ENCODE results near the gene GPHN.

Gene GPHN

DNA sequence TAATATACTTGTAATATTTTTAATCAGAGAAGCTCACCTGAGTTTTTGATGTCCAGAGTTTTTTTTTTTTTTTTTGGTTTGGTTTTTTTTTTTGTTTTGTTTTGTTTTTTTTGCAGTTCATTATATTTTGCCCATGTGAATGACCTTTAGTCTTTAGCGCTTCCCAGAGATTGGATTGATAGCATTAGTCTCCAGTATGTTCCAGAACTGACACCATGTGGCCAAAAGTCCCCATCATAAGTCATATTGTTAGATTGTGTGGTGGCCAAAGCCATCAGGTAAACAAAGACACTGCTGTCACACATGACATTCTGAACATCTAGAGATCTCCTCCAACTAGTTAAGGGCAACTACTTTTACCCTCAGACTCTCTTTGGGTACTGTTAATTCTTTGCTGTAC is 408.5 kb downstream of the GPHN start:
- in situ Hi-C loops (cut with MboI; ENCODE audit: low sequenced_read_pairs): no loop called here

DNA sequence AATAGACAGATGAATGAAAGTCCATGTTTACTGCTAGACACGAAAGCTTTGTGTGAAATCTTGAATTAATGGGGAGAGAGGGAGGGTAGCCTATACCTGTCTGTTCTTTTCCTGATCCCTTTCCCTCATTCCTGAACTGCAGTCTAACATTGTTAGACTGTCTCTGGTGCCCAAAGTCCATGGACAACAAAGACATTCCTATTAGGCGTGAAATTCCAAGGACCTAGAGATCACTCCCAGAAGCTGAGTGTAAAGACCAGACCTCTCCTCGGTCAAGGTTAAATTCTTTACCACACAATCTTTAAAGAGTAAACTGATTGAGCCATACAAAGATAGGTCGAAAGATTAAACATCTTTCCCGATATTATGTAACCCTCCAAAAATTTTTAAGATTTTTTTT is 410.6 kb downstream of the GPHN start:
- in situ Hi-C loops (cut with MboI; ENCODE audit: low sequenced_read_pairs): no loop called here

DNA sequence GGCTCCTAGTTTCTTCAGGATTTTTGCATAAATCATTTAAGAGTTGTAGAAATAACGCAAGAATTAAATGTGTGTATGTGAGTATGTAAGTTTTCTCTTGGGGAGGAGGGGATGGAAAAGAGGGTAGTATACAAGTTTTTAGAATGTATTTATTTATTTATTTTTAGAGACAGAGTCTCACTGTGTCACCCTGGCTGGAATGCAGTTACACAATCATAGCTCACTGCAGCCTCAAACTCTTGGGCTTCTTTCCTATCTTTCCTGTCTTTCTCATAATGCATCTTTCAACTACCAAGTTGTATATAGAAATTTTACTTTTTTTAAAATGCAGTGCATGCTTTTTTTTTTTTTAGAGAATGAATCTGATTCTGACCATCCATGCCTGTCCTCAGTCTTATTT is 412.2 kb downstream of the GPHN start:
- in situ Hi-C loops (cut with MboI; ENCODE audit: low sequenced_read_pairs): no loop called here

DNA sequence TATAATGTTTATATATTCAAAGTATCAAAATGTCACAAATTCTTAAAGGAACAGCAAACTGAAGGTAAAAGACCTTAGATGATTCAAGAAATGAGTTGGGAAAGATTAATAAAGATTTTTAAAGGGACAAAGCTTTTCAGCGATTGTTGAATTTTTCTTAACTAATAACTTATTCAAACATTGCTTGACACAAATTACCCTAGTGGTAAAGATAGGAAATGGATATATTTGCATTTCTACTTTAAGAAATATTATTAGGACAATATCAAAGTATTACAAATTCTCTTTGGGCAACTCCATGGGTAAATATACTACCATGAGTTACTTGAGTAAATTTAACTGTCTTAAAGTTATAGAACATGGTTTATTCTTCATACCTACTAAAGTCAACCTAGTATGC is 415.3 kb downstream of the GPHN start:
- in situ Hi-C loops (cut with MboI; ENCODE audit: low sequenced_read_pairs): no loop called here

DNA sequence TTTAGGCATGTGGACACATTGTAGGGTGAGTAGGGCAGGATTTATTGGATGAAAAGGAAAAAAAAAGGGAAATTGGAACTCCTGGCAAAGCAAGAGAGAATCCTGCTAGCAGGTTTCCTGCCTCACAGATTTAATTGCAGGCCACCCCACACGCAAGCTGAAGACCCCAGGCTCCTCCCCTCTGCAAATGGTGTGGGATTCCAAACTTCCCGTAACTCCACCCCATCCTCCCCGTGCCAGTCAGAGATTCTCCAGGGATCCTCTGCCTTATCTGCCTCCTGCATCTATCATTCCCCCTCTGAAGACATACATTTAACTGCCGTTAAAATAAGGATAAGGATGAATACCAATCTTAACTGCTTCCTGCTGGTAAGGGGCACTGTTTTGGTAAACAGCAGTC is 431.5 kb downstream of the GPHN start:
- in situ Hi-C loops (cut with MboI; ENCODE audit: low sequenced_read_pairs): no loop called here

DNA sequence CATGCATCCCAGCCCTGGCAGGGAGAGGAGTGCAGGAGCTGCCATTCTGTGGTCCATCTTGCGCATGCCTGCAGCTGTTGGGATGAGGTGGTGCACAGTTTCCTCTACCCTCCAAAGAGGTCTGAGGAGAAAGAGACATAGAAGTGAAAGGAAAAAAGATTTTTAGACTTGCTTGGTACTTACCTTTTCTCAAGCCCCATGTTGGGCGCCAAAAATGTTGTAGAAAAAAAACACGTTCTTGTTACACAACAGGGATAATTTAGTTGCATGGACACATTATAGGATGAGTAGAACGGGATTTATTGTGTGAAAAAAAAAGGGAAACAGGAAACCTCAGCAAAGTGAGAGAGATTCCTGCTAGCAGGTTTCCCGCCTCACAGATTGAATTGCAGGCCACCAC is 436.9 kb downstream of the GPHN start:
- in situ Hi-C loops (cut with MboI; ENCODE audit: low sequenced_read_pairs): no loop called here

DNA sequence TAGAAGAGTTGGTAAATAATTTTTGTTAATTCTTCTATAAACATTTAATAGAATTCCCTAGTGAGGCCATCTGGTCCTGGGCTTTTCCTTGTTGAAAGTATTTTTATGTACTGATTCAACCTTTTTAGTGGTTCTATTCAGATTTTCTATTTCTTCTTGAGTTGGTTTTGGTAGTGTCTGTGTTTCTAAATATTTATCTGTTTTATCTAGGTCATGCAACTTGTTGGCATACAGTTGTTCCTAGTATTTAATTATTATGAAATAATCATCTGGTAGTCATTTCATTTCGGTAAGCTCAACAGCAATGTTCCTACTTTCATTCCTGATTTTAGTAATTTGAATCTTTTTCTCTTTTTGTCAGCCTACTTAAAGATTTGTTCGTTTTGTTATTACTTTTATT is 447.2 kb downstream of the GPHN start:
- in situ Hi-C loops (cut with MboI; ENCODE audit: low sequenced_read_pairs): no loop called here

DNA sequence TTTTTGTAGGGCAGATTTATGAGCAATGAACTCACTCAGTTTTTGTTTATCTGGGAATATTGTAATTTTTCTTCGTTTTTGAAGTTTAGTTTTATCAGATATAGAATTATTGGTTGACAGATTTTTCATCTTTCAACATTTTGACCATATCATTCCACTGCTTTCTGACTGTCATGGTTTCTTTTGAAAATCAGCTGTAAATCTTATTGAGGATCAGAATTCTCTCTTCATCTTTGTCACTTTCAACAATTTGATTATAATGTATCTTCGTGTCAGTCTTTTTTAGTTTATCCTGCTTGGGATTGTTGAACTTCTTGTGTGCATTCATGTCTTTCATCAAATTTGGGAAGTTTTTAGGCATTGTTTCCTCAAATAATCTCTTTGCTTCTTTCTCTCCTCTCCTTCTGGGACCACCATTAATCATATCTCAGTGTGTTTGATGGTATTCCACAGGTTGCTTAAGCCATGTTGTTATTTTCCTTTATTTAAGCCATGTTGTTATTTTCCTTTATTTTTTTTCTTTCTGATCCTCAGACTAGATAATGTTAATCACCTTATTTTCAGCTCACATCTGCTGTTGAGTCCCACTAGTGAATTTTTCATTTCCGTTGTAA is 451.6 kb downstream of the GPHN start:
- in situ Hi-C loops (cut with MboI; ENCODE audit: low sequenced_read_pairs): no loop called here

DNA sequence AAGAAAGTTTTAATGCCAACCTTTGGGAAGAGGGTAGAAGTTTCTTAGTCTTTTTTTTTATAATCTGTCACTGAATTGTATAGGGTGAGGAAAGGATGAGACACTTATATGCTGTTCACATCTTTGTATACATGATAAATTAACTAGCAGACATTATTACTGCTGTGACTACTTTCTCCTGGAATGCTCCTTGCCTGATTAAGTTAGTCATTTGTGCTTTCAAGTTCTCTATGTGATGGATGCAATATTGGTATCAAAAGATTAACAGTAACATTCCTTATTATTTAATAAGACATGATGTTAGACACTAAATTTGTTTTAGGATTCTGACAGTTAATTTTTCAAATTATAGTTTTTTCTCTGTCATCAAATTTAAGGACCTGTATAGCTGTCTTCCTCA is 457.9 kb downstream of the GPHN start:
- in situ Hi-C loops (cut with MboI; ENCODE audit: low sequenced_read_pairs): no loop called here

DNA sequence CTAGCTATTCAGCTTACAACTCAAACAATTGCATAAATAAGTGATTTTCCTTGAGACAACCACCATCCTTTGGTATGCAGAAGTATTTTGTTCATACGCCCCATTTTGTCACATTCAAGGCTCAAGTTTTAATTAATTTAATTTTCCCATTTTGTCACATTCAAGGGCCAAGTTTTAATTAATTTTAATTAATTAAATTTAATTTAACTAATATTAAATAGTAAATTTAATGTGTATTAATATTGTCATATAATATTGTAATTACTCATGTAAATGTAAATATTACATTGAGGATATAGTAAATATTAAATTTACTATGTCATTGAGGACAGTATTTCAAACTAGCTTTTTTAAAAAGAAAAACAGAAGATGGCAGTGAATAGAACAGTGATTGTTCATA is 464.5 kb downstream of the GPHN start:
- in situ Hi-C loops (cut with MboI; ENCODE audit: low sequenced_read_pairs): no loop called here

DNA sequence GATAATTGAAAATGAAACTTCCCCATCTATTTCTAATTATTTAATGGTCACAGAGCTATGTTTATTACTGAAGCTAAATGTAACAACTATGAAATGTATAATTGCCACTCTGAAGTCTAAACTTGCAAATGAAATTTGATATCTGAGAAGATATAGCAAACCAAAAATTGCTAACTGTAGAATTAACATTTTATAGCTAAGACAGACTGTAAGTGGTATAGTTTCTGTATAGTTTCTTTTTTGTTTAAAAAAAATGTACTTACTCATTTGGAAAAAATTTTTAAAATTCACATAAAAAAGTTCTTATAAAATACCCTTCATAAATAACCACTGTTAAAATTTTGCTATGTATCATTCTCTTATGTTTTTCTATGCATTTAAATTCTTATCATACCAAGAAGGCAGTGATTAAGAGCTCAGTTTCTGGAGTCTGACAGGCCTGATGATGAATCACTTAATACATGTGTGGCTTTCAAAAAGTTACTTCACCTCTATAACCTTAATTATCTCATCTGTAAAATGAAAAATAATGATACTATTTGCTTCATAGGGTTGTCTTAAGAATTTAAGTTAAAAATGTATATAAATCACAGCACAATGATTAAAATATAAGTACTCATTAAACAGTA is 466.6 kb downstream of the GPHN start:
- in situ Hi-C loops (cut with MboI; ENCODE audit: low sequenced_read_pairs): no loop called here

DNA sequence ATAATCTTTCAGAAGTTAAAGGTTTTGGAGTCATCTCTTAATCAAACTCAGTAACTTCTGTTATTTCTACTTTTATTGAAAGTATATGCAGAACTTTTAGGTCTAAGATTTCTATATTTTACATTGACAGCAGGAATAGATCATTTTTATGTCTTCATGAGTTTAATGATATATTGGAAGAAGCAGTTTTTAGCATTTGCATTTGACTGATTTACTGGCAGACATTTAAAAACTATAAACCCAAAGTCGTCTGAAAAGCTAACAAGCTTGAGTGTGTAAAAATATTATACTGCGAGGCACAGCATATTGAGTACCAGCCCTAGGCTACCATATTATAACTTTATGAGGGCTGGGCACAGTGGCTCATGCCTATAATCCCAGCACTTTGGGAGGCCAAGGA is 467.3 kb downstream of the GPHN start:
- in situ Hi-C loops (cut with MboI; ENCODE audit: low sequenced_read_pairs): no loop called here

DNA sequence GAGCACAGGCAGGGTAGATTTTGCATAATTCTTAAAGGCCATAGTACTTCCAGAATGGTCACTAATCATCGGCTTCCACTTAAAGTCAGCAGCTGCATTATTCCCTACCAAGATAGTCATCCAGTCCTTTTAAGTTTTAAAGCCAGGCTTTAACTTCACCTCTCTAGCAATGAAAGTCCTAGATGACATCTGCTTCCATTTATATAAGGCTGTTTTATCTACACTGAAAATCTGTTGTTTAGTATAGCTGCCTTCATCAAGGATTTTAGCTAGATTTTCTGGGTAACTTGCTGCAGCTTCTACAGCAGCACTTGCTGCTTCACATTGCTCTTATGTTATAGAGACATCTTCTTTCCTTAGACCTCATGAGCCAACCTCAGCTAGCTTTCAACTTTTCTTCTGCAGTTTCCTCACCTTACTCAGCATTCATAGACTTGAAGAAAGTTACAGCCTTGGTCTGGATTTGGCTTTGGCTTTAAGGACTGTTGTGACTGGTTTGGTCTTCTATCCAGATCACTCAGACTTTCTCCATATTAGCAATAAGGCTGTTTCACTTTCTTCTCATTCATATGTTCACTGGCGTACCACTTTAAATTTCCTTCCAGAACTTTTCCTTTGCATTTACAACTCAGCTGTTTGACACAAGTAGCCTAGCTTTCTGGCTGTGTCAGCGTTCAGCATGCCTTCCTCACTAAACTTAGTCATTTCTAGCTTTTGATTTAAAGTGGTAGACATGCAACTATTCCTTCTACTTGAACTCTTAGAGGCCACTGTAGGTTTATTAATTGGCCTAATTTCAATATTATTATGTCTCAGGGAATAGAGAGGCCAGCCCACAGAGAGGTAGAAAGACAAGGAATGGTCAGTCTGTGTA is 471.4 kb downstream of the GPHN start:
- in situ Hi-C loops (cut with MboI; ENCODE audit: low sequenced_read_pairs): no loop called here

DNA sequence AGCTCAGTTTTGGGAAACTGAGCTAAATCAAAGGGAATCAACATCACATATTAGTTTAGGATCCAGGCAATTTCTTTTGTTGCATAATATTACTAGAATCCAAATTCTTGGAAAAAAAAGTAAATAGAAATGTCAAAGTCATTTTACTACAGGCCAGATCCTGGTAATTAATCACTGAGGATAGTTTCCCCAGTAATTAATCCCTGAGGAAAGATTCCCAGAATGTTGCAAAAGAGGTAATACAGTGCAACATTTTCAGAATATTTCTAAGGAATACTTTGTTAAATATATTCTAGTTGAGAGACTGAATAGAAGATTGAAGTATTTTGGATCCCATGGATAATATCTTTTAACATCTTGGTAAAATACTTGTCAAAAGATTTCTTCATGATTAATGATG is 474.3 kb downstream of the GPHN start:
- in situ Hi-C loops (cut with MboI; ENCODE audit: low sequenced_read_pairs): no loop called here

DNA sequence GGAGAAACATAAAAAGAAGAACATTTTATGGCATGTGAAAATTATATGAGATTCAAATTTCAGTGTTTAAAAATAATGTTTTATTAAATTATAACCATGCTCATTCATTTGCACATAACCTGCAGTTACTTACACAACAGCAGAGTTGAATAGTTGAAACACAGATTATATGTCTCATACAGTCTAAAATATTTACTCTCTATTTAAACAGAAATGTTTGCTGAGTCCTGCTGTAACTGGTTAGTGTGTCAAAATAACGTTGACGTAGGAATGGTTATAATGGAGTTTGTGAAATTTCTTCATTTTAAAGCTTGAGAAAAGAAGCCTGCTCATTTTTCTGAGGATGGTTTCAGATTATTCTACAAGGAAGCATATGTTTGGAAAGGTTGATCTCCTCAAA is 484.8 kb downstream of the GPHN start:
- in situ Hi-C loops (cut with MboI; ENCODE audit: low sequenced_read_pairs): no loop called here

DNA sequence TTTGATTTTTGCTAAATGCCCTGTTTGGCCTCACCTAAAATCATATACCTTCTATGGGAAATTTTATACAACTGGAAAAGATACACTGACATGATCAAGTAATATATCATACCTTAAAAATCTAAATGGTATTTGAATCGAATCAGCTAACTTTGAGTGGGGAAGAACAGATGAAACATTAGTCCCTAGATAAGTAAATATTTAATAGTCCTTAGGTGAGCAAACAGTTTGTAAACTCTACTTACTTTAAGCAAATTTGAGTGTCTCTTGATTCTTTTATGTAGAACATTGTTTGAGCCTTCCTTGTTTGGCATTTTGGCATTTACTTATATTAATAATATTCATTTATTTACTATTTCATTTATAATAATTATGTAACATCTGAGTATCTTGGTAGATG is 485.6 kb downstream of the GPHN start:
- in situ Hi-C loops (cut with MboI; ENCODE audit: low sequenced_read_pairs): no loop called here

DNA sequence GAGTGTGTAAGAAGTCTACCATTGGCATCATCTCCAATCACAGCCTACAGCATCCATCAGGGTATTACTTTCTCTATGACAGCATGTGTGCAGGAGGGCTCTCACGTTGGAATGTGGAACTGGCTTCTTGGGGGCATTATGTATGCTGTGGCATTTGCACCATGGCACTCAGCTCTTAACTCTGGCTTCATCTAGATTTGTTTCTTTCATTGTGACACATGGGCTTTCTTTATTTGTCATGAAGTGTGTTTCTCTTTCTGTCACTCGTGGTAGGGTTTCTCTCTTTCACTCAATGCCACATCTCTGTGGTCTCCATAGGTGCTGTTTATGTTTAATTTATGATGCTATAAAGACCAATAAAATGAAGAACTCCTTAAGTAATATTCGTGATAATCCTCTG is 490.1 kb downstream of the GPHN start:
- in situ Hi-C loops (cut with MboI; ENCODE audit: low sequenced_read_pairs): no loop called here

DNA sequence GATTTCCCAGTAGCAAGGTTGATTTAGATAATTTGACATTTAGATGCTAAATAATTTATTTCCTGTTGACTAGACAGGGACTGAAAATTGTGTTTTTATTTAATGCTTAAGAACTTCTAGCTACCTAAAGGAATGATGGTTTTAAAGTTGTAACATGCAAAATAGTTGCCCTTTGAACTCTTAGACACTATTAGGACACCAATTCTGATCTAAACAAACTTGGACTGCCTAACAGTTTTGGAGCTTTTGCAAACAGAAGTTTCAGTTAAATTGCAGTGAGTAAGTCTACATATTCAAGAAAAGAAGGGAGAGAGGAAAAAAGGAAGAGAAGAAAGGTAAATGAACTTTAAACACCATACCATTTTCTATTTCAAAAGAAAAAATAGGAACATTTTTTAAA is 492.0 kb downstream of the GPHN start:
- in situ Hi-C loops (cut with MboI; ENCODE audit: low sequenced_read_pairs): no loop called here

DNA sequence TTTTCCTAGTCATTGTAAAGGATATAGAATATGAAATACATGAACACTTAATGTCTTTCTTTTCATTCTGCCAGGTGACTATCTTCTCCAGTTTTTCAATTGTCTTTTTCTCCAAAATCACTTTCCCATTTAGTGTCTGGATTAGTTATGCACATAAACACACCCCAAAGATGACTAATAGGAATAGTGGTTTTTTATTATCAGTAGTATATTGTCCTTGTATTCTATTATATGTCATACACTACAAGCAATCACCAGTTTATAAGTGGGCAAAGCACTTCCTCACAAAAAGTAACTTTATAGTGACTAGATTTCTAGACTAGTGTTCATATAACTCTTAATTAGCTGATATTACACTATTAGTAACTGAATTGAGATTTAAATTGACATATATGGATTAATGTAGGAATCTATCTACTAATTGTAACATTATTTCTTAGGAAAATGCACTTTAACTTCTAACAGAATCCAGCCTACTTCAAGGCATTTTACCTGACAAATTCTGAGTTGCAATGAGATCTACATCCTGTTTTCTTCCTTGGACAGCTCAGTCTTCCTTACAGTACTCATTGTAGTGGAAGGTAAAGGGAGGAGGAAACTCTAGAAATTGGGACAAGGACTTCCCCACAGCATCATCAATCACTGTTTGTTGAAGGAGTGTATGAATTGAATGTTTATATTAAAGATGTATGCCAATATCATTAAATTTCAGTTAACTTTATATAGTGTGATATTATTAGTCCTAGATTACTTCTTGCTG is 495.2 kb downstream of the GPHN start:
- in situ Hi-C loops (cut with MboI; ENCODE audit: low sequenced_read_pairs): no loop called here

DNA sequence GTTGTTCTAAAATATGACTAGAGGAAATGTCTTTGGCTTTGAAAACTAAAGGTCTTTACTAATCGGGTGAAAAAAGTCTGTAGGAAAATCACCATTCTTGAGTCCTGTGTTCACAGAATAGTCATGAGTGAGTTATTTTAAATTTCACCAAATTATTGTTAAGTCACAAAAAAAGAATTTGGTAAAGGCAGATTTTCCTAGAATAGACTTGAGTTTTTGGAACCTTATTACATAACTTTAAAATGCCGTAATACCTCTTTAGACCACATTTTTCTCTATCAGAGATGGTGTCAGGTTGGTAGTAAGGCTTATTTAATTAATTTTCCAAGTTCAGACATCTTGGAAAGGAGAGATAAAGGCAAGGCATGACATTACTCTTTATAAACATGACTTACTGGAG is 496.6 kb downstream of the GPHN start:
- in situ Hi-C loops (cut with MboI; ENCODE audit: low sequenced_read_pairs): no loop called here

DNA sequence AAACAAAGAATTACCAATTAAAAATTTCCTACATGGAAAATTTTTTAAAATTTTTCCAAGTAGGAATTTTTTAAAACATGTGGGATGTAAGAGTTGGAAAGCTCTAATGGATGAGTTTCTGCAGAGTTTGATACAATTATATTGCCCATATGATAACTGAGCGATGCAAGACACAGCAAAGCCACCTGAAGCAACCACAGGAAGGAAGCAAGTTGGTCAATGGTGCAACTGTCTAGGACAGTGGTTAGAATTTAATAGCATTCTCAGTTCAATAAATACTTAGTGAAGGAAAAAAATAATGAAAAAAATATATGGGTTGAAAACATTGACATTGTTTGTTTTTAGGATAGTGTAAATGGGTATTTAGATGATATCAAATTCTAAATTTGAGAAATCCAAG is 502.7 kb downstream of the GPHN start:
- in situ Hi-C loops (cut with MboI; ENCODE audit: low sequenced_read_pairs): no loop called here

DNA sequence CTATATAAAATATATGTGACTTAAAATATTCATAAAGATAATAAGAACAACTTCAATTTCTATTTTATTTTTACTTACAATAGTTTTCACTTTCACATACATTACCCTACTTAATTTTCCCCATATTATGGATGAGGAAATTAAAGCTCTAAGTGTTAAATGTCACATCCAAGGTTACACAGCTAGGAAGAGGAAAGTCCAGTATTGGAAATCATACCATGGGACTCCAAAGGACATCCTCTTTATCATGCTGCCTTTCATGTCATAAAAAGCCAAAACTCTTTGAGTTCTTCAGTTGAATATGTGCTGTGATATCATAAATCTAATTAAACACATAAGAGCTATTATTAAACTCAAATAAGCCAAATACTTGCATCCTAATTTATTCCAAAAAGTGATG is 508.9 kb downstream of the GPHN start:
- in situ Hi-C loops (cut with MboI; ENCODE audit: low sequenced_read_pairs): no loop called here
